Nephron progenitor cell (in vitro differentiated cells): ENCODE data around the gene CCDC148.
"Not testable (repeated sequence)": the region's sequence is repeated elsewhere in the genome, so short reads cannot be mapped to it uniquely, and the experiment has no call there.

Source experiments
- DNase-seq: peaks from one replicate; pipeline ENCODE4 v3.0.0; 2021
- H3K27ac Mint-ChIP-seq: 2 replicates; pipeline ENCODE4 v1.8.0; 2021; ENCODE audit warnings: mild to moderate bottlenecking, moderate library complexity, mixed read lengths
- H3K27me3 Mint-ChIP-seq: 2 replicates; pipeline ENCODE4 v1.8.0; 2021; ENCODE audit warnings: mild to moderate bottlenecking, low read depth, mixed read lengths; ENCODE audit not compliant: poor library complexity
- H3K36me3 Mint-ChIP-seq: 2 replicates; pipeline ENCODE4 v1.8.0; 2021; ENCODE audit warnings: low read depth, mixed read lengths
- H3K4me1 Mint-ChIP-seq: 2 replicates; pipeline ENCODE4 v1.8.0; 2021; ENCODE audit warnings: mixed read lengths
- H3K4me3 Mint-ChIP-seq: 2 replicates; pipeline ENCODE4 v1.8.0; 2021; ENCODE audit warnings: mild to moderate bottlenecking, moderate library complexity, mixed read lengths
- H3K9me3 Mint-ChIP-seq: 2 replicates; pipeline ENCODE4 v1.8.0; 2021; ENCODE audit warnings: mild to moderate bottlenecking, moderate library complexity, mixed read lengths
- TF ChIP-seq, protein P1 (sequence below): fragments of 200-600 bp; sonication (generic); IDR thresholded peaks from 2 replicates; pipeline ENCODE4 v1.5.0; 2021; ENCODE audit warnings: antibody characterized with exemption

The CCDC148 gene

DNA sequence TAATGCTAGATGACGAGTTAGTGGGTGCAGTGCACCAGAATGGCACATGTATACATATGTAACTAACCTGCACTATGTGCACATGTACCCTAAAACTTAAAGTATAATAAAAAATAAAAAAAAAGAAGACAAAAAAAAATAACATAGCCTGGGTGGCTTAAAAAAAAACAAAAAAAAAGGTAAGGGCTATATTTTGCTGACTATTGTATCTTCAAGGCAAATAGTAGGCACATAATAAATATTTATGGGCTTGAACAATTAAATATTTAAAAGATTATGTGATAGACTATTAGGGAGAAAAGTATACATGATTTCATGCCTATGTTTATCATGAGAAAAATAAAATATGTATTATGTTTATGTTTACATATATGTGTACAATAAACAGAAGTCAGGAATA, 99.4 kb downstream of the CCDC148 start:
- H3K9me3 Mint-ChIP-seq = peaks cover 30% of the 10 kb centered on the region
- H3K27ac Mint-ChIP-seq = no peak overlapping the region
- no peak for DNase-seq
- H3K36me3 Mint-ChIP-seq = peaks cover 13% of the 10 kb centered on the region
- H3K4me1 Mint-ChIP-seq = peaks cover 10% of the 10 kb centered on the region
- peaks cover 5% of the 10 kb centered on the region for H3K27me3 Mint-ChIP-seq
- H3K4me3 Mint-ChIP-seq = no peak overlapping the region
- TF ChIP-seq, protein P1, sequence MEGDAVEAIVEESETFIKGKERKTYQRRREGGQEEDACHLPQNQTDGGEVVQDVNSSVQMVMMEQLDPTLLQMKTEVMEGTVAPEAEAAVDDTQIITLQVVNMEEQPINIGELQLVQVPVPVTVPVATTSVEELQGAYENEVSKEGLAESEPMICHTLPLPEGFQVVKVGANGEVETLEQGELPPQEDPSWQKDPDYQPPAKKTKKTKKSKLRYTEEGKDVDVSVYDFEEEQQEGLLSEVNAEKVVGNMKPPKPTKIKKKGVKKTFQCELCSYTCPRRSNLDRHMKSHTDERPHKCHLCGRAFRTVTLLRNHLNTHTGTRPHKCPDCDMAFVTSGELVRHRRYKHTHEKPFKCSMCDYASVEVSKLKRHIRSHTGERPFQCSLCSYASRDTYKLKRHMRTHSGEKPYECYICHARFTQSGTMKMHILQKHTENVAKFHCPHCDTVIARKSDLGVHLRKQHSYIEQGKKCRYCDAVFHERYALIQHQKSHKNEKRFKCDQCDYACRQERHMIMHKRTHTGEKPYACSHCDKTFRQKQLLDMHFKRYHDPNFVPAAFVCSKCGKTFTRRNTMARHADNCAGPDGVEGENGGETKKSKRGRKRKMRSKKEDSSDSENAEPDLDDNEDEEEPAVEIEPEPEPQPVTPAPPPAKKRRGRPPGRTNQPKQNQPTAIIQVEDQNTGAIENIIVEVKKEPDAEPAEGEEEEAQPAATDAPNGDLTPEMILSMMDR = no peak

DNA sequence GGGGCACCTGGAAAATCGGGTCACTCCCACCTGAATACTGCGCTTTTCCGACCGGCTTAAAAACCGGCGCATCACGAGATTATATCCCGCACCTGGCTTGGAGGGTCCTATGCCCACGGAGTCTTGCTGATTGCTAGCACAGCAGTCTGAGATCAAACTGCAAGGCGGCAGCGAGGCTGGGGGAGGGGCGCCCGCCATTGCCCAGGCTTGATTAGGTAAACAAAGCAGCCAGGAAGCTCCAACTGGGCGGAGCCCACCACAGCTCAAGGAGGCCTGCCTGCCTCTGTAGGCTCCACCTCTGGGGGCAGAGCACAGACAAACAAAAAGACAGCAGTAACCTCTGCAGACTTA, 105.1 kb downstream of the CCDC148 start:
- H3K36me3 Mint-ChIP-seq = peaks cover 12% of the 10 kb centered on the region
- H3K9me3 Mint-ChIP-seq = peaks cover 17% of the 10 kb centered on the region
- not testable (repeated sequence) for DNase-seq, H3K27ac Mint-ChIP-seq, H3K4me3 Mint-ChIP-seq, H3K4me1 Mint-ChIP-seq, H3K27me3 Mint-ChIP-seq

DNA sequence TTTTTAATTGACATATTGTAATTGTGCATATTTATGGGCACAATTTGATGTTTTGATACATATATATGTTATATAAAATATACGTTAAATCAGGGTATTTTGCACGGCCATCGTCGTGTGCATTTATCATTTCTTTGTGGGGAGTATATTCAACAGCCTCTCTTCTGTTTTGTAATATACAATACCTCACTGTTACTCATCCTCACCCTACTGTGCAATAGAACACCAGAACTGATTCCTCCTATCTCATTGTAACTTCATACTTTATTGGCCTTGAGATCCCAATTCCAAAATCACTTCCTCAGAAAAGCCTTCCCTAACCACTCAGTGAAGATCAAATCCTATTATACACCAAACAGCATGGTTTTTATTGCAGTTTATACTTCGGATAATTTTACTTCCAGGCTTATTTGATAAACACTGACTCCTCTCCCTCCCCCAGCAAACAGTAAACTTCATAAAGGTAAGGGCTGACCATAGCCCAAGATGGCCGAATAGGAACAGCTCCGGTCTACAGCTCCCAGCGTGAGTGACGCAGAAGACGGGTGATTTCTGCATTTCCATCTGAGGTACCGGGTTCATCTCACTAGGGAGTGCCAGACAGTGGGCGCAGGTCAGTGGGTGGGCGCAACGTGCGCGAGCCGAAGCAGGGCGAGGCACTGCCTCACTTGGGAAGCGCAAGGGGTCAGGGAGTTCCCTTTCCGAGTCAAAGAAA, 105.6 kb downstream of the CCDC148 start:
- not testable (repeated sequence) for H3K4me3 Mint-ChIP-seq, H3K27ac Mint-ChIP-seq, DNase-seq, H3K27me3 Mint-ChIP-seq
- peaks cover 12% of the 10 kb centered on the region for H3K36me3 Mint-ChIP-seq
- peaks cover 17% of the 10 kb centered on the region for H3K9me3 Mint-ChIP-seq
- H3K4me1 Mint-ChIP-seq = peaks cover 13% of the 10 kb centered on the region

DNA sequence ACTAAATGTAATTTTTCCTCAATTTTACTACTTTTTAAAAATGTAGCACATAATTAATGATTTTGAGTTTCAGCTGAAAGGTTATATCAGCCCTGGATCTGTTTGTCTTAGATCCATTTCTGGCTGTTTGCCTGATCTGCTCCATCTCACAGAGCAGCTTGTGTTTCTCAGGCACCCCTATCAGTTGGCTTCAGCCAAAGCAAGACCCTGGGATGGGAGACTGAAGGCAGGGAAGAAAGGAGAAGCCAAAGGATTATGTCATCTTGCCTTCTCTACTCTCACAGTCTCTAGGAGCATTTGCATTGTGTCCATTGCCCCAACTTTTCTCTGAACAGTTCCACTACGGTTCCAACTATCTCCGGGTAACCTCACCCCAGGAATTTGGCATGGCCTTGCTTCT, 110.5 kb downstream of the CCDC148 start:
- H3K9me3 Mint-ChIP-seq = peaks cover 4% of the 10 kb centered on the region
- H3K4me3 Mint-ChIP-seq = no peak overlapping the region
- peak overlapping the region; percentile 12 for H3K27ac Mint-ChIP-seq
- H3K27me3 Mint-ChIP-seq = no peaks in the 10 kb centered on the region
- DNase-seq = no peak
- H3K4me1 Mint-ChIP-seq = peaks cover 10% of the 10 kb centered on the region
- H3K36me3 Mint-ChIP-seq = peaks cover 5% of the 10 kb centered on the region
- TF ChIP-seq, protein P1 = no peak

DNA sequence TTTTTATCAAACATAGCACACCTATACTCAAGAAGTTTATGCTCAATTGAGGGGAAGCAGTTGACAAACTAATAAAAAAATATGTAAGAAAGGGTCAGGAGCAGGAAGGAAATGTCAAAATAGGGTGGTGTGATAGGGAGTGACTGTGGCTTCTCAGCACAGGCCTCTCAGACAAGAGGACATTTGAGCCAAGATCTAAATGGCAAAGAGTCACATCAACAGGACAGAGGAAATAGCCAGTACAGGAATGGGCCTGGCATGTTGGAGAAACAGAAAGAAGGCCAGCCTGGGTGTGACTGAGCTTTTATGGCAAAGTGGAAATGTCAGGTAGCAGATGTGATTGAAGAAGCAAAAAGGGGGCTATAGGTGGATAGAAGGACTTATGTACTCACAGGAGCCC, 117.0 kb downstream of the CCDC148 start:
- Mint-ChIP-seq H3K9me3 (peaks cover 5% of the 10 kb centered on the region), H3K4me3 (no peak overlapping the region)

DNA sequence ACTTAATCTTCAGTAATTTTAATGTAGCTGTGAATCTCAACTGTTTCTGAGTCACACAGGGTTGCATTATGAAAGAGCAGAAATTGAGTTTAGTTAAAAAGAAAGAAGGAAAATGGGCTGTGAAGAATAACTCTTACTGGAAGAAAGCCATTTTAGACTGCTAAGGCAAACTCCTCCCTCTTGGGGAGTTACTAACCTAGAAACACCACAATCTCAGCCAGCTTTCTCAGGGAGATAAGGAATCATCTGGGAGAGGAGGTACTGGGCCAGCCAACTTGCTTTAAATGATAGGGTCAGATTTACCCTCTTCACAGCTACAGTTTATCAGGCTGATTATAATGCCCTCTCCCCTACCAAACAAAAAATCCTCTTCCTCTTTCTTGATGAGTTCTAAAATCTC, 119.5 kb downstream of the CCDC148 start:
- no peaks in the 10 kb centered on the region for H3K27me3 Mint-ChIP-seq
- TF ChIP-seq, protein P1 = no peak
- DNase-seq = no peak
- H3K4me3 Mint-ChIP-seq = no peak overlapping the region
- peaks cover 24% of the 10 kb centered on the region for H3K9me3 Mint-ChIP-seq
- H3K27ac Mint-ChIP-seq = no peak overlapping the region
- H3K36me3 Mint-ChIP-seq = peaks cover 17% of the 10 kb centered on the region
- no peaks in the 10 kb centered on the region for H3K4me1 Mint-ChIP-seq

More for the DNA sequence above, 117.0 kb downstream of the CCDC148 start:
- no peak for DNase-seq
- Mint-ChIP-seq H3K4me1 (no peaks in the 10 kb centered on the region), H3K27me3 (no peaks in the 10 kb centered on the region), H3K36me3 (peaks cover 5% of the 10 kb centered on the region), H3K27ac (no peak overlapping the region)
- TF ChIP-seq, protein P1 = no peak

DNA sequence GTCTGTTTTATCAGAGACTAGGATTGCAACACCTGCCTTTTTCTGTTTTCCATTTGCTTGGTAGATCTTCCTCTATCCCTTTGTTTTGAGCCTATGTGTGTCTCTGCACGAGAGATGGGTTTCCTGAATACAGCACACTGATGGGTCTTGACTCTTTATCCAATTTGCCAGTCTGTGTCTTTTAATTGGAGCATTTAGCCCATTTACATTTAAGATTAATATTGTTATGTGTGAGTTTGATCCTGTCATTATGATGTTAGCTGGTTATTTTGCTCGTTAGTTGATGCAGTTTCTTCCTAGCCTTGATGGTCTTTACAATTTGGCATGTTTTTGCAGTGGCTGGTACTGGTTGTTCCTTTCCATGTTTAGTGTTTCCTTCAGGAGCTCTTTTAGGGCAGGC, 124.8 kb downstream of the CCDC148 start:
- H3K9me3 Mint-ChIP-seq = peaks cover 46% of the 10 kb centered on the region
- not testable (repeated sequence) for DNase-seq, H3K27ac Mint-ChIP-seq, H3K4me3 Mint-ChIP-seq, H3K4me1 Mint-ChIP-seq, H3K27me3 Mint-ChIP-seq
- H3K36me3 Mint-ChIP-seq = peaks cover 17% of the 10 kb centered on the region
